ENCODE data around the gene ERRFI1. TPM values are rescaled to one million over a fixed set of nuclear protein-coding genes. Genes with fewer than 3 reads are reported as not detected.
A peak's percentile ranks its signal among the peaks of the same experiment; 100 is the strongest.

ERRFI1 gene
- polyA plus RNA-seq, 4 donors: 13.8 to 24.4 (median 23.0) TPM

- DNase-seq (ENCODE audit: low read depth in 4 of 4, low spot score in 3 of 4): no peak
Observed at GRCh38 chr1:8021676-8022266, 4.3 kb downstream of the ERRFI1 start.

GRCh38 chr1:8020032-8020431 lies 6.1 kb downstream of the ERRFI1 start:
- DNase-seq (ENCODE audit: low read depth in 4 of 4, low spot score in 3 of 4): no peak

- DNase-seq (ENCODE audit: low read depth in 4 of 4, low spot score in 3 of 4): no peak
Observed at GRCh38 chr1:8019229-8019620, 6.9 kb downstream of the ERRFI1 start.

GRCh38 chr1:8018492-8019228 lies 7.4 kb downstream of the ERRFI1 start:
- no peak for DNase-seq (ENCODE audit: low read depth in 4 of 4, low spot score in 3 of 4)

GRCh38 chr1:8017495-8018197 lies 8.5 kb downstream of the ERRFI1 start:
- no peak for DNase-seq (ENCODE audit: low read depth in 4 of 4, low spot score in 3 of 4)

- no peak for DNase-seq (ENCODE audit: low read depth in 4 of 4, low spot score in 3 of 4)
Observed at GRCh38 chr1:8016895-8017241, 9.2 kb downstream of the ERRFI1 start.

- DNase-seq (ENCODE audit: low read depth in 4 of 4, low spot score in 3 of 4): no peak
Observed at GRCh38 chr1:8016210-8016894, 9.8 kb downstream of the ERRFI1 start.

- DNase-seq (ENCODE audit: low read depth in 4 of 4, low spot score in 3 of 4): no peak
Observed at GRCh38 chr1:8015809-8016165, 10.3 kb downstream of the ERRFI1 start.

- peak in 2 of 4 donors; percentile 60 to 64 for DNase-seq (ENCODE audit: low read depth in 4 of 4, low spot score in 3 of 4)
Observed at GRCh38 chr1:8015036-8015808, 10.9 kb downstream of the ERRFI1 start.

GRCh38 chr1:8014381-8014988 lies 11.6 kb downstream of the ERRFI1 start:
- DNase-seq (ENCODE audit: low read depth in 4 of 4, low spot score in 3 of 4): no peak

GRCh38 chr1:8013800-8014199 lies 12.3 kb downstream of the ERRFI1 start:
- DNase-seq (ENCODE audit: low read depth in 4 of 4, low spot score in 3 of 4): no peak

GRCh38 chr1:8013399-8013798 lies 12.7 kb downstream of the ERRFI1 start:
- no peak for DNase-seq (ENCODE audit: low read depth in 4 of 4, low spot score in 3 of 4)

GRCh38 chr1:8012955-8013354 lies 13.2 kb downstream of the ERRFI1 start:
- no peak for DNase-seq (ENCODE audit: low read depth in 4 of 4, low spot score in 3 of 4)

GRCh38 chr1:8011923-8012858 lies 13.9 kb downstream of the ERRFI1 start:
- DNase-seq (ENCODE audit: low read depth in 4 of 4, low spot score in 3 of 4): no peak

- no peak for DNase-seq (ENCODE audit: low read depth in 4 of 4, low spot score in 3 of 4)
Observed at GRCh38 chr1:8011016-8011415, 15.1 kb downstream of the ERRFI1 start.

GRCh38 chr1:8010080-8010664 lies 15.9 kb downstream of the ERRFI1 start:
- DNase-seq (ENCODE audit: low read depth in 4 of 4, low spot score in 3 of 4): no peak

- DNase-seq (ENCODE audit: low read depth in 4 of 4, low spot score in 3 of 4): no peak
Observed at GRCh38 chr1:8009043-8010002, 16.8 kb downstream of the ERRFI1 start.
